ACHN (cell line): ENCODE data around the gene SYT12.
"Not testable (repeated sequence)": the region's sequence is repeated elsewhere in the genome, so short reads cannot be mapped to it uniquely, and the experiment has no call there.

Experiments used
- DNase-seq: peaks from one replicate; pipeline ENCODE4 v3.0.0-alpha.2; 2015
- in situ Hi-C: cut with HindIII; loops from 2 replicates; pipeline ENCODE4 v1.10.0; 2017; ENCODE audit warnings: low sequenced_read_pairs, low pct_ligation_motif_present, low pct_unique_long_range_greater_than_20kb

Gene SYT12

GRCh38 chr11:66989360-66989759 lies 33.6 kb upstream of the SYT12 start:
- in situ Hi-C loops, DNase-seq: not testable (repeated sequence)

- in situ Hi-C loops: no loop called here
- no peak for DNase-seq
Measured at GRCh38 chr11:66992041-66992440, 30.9 kb upstream of the SYT12 start.

- DNase-seq: no peak
- in situ Hi-C loops: no loop called here
Measured at GRCh38 chr11:66996609-66997273, 26.2 kb upstream of the SYT12 start.

DNA sequence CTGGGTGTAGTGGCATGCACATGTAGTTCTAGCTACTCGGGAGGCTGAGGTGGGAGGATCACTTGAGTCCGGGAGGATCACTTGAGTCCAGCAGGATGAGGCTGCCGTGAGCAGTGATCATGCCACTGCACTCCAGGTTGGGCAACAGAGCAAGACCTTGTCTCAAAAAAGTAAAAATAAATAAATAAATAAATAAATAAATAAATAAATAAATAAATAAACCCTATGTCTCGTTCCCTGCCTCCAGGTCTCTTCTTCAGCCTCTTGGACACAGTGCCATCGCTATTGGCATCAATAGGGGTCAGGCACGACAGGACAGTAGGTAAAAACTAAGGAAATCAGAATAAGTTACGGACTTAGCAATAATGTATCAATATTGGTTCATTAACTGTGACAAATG lies 23.4 kb upstream of the SYT12 start:
- DNase-seq: no peak
- in situ Hi-C loops: no loop called here

DNA sequence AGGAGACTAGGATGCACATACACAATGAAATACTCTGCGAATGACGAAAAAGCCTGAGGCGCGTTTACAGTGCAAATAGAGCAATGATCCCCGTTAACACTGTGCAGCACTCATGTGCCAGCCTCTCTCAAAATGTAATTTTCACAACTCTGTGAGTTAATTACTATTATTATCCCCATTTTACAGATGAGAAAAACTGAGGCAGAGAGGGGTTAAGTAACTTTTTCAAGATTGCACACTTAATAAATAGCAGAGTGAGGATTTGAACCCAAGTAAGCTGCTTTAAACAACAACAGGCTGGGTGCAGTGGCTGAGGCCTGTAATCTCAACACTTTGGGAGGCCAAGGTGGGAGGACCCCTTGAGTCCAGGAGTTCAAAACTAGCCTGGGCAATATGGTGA lies 21.6 kb upstream of the SYT12 start:
- no peak for DNase-seq
- in situ Hi-C loops: no loop called here

- in situ Hi-C loops: no loop called here
- no peak for DNase-seq
Measured at GRCh38 chr11:67002297-67002913, 20.5 kb upstream of the SYT12 start.

GRCh38 chr11:67002921-67003411 lies 20.0 kb upstream of the SYT12 start:
- in situ Hi-C loops: no loop called here
- DNase-seq: no peak

DNA sequence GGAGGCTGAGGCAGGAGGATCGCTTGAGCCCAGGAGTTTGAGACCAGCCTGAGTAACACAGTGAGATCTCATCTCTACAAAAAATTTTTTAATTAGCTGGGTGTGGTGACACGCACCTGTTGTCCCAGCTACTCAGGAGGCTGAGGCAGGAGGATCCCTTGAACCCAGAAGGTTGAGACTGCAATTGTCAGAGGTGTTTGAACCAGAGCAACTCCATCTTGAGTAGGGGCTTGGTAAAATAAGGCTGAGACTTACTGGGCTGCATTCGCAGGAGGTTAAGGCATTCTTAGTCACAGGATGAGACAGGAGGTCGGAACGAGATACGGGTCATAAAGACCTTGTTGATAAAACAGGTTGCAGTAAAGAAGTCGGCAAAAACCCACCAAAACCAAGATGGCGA lies 17.7 kb upstream of the SYT12 start:
- in situ Hi-C loops, DNase-seq: not testable (repeated sequence)

- DNase-seq: no peak
- in situ Hi-C loops: no loop called here
Measured at GRCh38 chr11:67006029-67006884, 16.7 kb upstream of the SYT12 start.

DNA sequence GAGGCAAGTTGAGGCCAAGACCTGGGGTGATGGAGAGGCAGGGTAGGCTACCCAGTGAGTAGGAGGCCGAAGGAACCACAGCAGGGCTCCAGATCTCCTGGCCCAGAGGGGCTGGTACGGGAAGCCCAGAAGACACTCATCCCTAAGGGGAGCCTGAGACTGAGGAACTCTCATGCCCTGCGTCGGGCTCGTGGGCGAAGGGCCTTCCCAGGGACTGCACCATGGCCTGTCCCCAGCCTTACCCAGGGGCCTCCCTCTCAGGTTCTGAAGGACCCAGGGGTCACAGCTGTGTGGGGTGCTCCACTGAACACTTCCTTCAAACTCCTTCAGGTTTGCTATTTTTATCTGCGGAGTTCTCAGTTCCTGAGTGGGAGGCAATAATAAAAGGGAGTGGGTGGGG lies 15.8 kb upstream of the SYT12 start:
- in situ Hi-C loops: no loop called here
- no peak for DNase-seq

DNA sequence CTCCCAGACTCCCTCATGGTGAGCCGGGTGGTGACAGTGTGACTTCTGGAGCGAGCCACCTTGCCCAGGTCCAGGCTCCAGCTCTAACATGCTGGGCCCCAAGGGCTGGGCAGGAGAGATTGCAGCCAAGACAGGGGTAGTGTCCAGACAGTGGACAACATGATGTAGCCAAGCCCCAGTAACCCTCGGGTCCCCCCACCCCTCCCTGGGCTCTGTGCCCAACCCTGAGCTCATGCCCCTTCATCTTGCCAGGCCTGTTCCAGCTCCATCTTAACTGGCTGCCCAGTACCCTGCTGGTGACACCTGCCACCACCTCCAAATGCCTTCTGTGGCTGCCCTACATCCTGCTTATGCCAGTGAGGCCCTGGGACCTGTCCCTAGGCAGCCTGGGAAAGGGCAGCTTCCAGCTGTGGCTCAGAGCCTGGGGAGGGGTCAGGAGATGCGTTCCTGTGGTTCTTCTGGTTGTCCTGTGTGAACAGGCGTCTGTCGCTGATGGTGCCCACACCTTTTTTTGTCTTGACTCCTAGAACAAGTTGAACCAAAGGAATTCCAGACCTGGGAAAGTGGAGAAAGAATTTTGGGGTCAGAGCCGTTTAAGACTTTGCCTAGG lies 12.5 kb upstream of the SYT12 start:
- no peak for DNase-seq
- in situ Hi-C loops: no loop called here

DNA sequence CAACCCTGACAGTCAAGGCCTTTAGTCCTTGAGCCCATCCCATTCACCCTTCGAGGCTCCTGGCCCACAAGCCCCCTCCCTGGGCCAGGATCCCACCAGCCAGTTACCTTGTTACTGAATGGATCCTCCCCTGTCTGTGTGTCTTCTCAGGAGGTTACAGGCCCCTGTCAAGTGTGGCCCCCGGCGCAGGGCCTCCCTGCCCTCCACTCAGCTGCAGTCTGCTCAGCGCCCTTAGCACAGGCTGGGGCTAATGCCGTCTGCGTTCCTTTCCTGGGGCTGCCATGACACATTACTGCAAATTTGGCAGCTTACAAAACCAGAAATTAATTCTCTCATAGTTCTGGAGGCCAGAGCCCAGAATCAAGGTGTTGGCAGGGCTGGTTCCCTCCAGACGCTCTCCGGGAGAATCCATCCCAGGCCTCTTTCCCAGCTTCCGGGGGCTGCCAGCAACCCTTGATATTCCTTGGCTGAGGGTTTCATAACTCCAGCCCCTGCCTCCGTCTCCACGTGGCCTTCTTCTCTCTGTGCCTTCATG lies 9.4 kb upstream of the SYT12 start:
- in situ Hi-C loops: no loop called here
- DNase-seq: no peak

- in situ Hi-C loops: no loop called here
Measured at GRCh38 chr11:67014343-67014742, 8.6 kb upstream of the SYT12 start.

GRCh38 chr11:67015048-67015447 lies 7.9 kb upstream of the SYT12 start:
- in situ Hi-C loops: no loop called here
- DNase-seq: no peak

More at GRCh38 chr11:67014343-67014742, 8.6 kb upstream of the SYT12 start:
- no peak for DNase-seq

DNA sequence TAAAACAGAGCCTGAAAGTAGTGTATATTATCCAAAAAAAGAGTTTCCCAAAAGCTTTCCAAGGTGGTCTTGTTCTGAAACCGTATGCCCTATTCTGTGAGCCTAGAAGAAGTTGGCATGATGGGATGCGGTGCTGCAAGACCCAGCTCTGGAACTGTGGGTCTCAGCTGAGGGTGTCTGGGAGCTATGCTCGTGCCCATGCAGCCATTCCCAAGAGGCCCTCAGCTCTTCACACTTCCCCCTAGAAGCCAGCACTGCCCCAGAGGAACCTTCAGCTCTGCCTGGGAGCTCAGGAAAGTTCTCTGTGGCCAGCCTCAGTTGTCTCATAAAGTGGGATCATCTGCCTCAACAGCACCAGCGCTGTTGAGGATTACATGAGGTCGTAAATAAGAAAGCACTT lies 6.4 kb upstream of the SYT12 start:
- in situ Hi-C loops: no loop called here
- DNase-seq: no peak

DNA sequence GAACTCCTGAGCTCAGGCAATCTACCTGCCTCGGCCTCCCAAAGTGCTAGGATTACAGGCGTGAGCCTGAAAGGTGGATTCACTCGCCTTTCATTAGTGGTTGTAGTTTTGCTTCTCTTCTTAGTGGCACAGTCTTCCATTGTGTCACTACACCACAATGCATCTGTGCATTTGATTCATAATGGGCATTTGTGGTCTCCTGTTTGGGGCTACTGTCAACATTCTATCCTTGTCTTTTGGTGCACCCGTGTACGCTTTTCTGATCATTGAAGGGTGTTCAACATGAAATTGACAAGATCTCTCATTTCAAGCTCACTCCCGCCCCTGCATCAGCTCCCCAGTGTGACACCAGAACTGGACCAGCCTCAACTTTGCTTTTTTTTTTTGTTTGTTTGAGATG lies 2.0 kb upstream of the SYT12 start:
- DNase-seq: no peak
- in situ Hi-C loops: no loop called here

DNA sequence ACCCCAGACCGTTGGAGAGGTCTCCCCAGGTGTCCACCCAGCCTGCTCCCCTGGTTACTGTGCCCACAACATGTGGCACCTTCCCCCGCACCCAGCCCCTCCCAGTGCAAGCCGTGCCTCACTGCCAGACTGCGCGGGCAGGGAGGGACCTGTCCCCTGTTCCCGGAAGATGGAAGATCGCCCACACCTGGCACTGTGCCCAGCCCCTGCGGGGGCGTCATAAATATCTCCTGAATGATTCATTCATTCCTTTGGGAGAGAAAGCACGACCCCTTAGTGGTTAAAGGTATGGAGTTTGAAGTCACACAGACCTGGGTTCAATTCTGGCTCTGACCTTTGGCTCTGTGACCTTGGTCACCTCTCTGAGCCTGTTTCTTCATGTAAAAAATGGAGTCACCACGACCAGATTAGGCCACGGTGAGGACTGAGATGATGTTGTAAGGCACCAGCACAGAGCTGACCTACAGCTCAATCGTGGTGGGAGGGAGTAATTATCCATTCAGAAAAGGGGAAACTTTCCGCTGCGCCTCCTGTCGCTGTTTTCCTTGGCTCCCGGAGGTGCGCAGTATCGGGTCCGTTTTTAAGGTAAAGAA lies 497 bp upstream of the SYT12 start:
- in situ Hi-C loops: no loop called here
- no peak for DNase-seq

- DNase-seq: no peak
- in situ Hi-C loops: no loop called here
Measured at GRCh38 chr11:67023957-67024353, 1.0 kb downstream of the SYT12 start.
